H1 (cell line): ENCODE data around the gene MSH2. TPM values are rescaled to one million over a fixed set of nuclear protein-coding genes. Genes with fewer than 3 reads are reported as not detected.

Source experiments
- CBX8 ChIP-seq: fragments of 300-800, 300-1000 bp; sonication (generic); IDR thresholded peaks from 2 replicates; pipeline ENCODE4 v1.7.1; 2016; ENCODE audit warnings: low read depth, low read length, borderline replicate concordance
- EGR1 ChIP-seq: IDR thresholded peaks from 2 replicates; pipeline ENCODE4 v1.6.1; 2011; ENCODE audit warnings: low read depth, low read length, borderline replicate concordance
- EZH2 ChIP-seq: fragments of 200-600 bp; sonication (generic); IDR thresholded peaks from 2 replicates; pipeline ENCODE4 v1.7.1; 2012; ENCODE audit warnings: low read depth, mild to moderate bottlenecking, moderate library complexity, low read length, inconsistent platforms; ENCODE audit not compliant: severe bottlenecking
- MAFK ChIP-seq: IDR thresholded peaks from 2 replicates; pipeline ENCODE4 v1.6.1; 2012; ENCODE audit warnings: low read depth, mild to moderate bottlenecking, improper control_type of control experiment, low read length
- RBBP5 ChIP-seq: IDR thresholded peaks from 2 replicates; pipeline ENCODE4 v1.7.1; 2012; ENCODE audit warnings: low read depth, mild to moderate bottlenecking, inconsistent platforms, low read length, moderate library complexity, borderline replicate concordance
- SP1 ChIP-seq: IDR thresholded peaks from 2 replicates; pipeline ENCODE4 v1.6.1; 2011; ENCODE audit warnings: low read depth, low read length
- SP2 ChIP-seq: IDR thresholded peaks from 2 replicates; pipeline ENCODE4 v1.6.1; 2012; ENCODE audit warnings: mild to moderate bottlenecking, low read length, inconsistent platforms
- TAF7 ChIP-seq: optimal IDR thresholded peaks from 2 replicates; pipeline ENCODE3; 2011; ENCODE audit warnings: low read depth, mild to moderate bottlenecking, inconsistent platforms, low read length, moderate library complexity, borderline replicate concordance
- USF2 ChIP-seq: IDR thresholded peaks from 2 replicates; pipeline ENCODE4 v1.6.1; 2011; ENCODE audit warnings: low read length, improper control_type of control experiment
- microRNA counts: library from miRNA; unstranded; fragments of <30 nt; microRNA quantifications from one replicate; lab custom pipeline; 2015
- microRNA-seq, 2 experiments: library from miRNA; unstranded; fragments of <30 nt; microRNA quantifications; one replicate each; pipeline versions ENCODE4 to v1.2.0, GENCODE V29; 2016 to 2020; ENCODE audit warnings: borderline microRNAs expressed in 2 of 2, borderline number of aligned reads in 2 of 2, borderline replicate concordance in 1 of 2
- polyA plus RNA-seq, 7 experiments: library from polyadenylated mRNA; depleted of rRNA in 3 of 7; stranded (reverse) in 5 of 7; unstranded in 2 of 7; fragments of >200 nt in 5 of 7; fragments of 200-250 nt in 2 of 7; gene quantifications; 1 replicate in 5 of 7; 2 replicates in 1 of 7; 4 replicates in 1 of 7; pipeline versions ENCODE4 v1.2.1 to v1.2.3, GENCODE V29; 2011 to 2013; ENCODE audit warnings: missing spikeins in 2 of 7, mixed read lengths in 2 of 7
- small RNA-seq: library from polyadenylated mRNA; stranded (forward); fragments of <200 nt; extraction: miRNeasy Mini kit (QIAGEN cat#:217004); gene quantifications from one replicate; pipeline ENCODE3, GENCODE V24; 2013; ENCODE audit not compliant: insufficient read depth
- total RNA-seq: library from RNA; stranded (reverse); fragmentation: NEBNext Ultra II Directional; extraction: Animal tissue kit (Norgen Biotek cat#: 25700); gene quantifications from 2 replicates; pipeline ENCODE4 v1.2.1, GENCODE V29; 2021

The MSH2 gene
- total and polyA plus RNA-seq, 2 of the 8 experiments (the other 6 are each of a cell fraction or from before 2014, with no cell fraction given), result 64.1 to 228 TPM

GRCh38 chr2:47531378-47532042, 128.6 kb downstream of the MSH2 start (continued):
- TF ChIP-seq USF2 (no peak), EZH2 (no peak), SP2 (no peak), MAFK (no peak), EGR1 (no peak), CBX8 (no peak), RBBP5 (no peak), SP1 (no peak), TAF7 (no peak)

MicroRNA genes within 50 kb of the gene (microRNA counts, 767-probe panel; counts per million panel counts)
- 879 counts per million, percentile 95 among the panel's probes with 10 or more counts for microRNA hsa-miR-559 (lab: Ali Mortazavi, UCI)

Small RNA genes lying within 50 kb of the gene (microRNA-seq; reads per million reads assigned to microRNA genes)
- gene MIR559, result 0.92 to 2.0 reads per million in 2 experiments

Small RNA genes lying within 50 kb of the gene (small RNA-seq; reads per million reads assigned to genes)
- gene MIR559 (1.7 reads per million, percentile 6 among the genes with 10 or more reads in this experiment), gene RF00017 (not detected), gene RN7SKP119 (not detected)

Other genes starting within 250 kb of the MSH2 start
- gene STPG4, start 247.8 kb upstream of the MSH2 start, total RNA-seq, result 0.27 and 0.28 TPM in 2 replicates
- not detected in 2 replicates for gene STPG4, start 247.8 kb upstream of the MSH2 start, polyA plus RNA-seq (2011; rRNA removed)
- gene CALM2, start 226.6 kb upstream of the MSH2 start, total RNA-seq, result 456 and 476 TPM in 2 replicates
- gene CALM2, start 226.6 kb upstream of the MSH2 start, polyA plus RNA-seq (2011; rRNA removed), result 137 and 333 TPM in 2 replicates
- 212 and 218 TPM in 2 replicates for gene EPCAM, start 33.8 kb upstream of the MSH2 start, total RNA-seq
- gene EPCAM, start 33.8 kb upstream of the MSH2 start, polyA plus RNA-seq (2011; rRNA removed), result 37.7 and 40.3 TPM in 2 replicates
- 7.2 and 8.5 TPM in 2 replicates for gene KCNK12, start 167.8 kb downstream of the MSH2 start, total RNA-seq
- gene KCNK12, start 167.8 kb downstream of the MSH2 start, polyA plus RNA-seq (2011; rRNA removed), result 8.4 and 10.1 TPM in 2 replicates